Dendritic cell treated with granulocyte-macrophage colony-stimulating factor and Interleukin-4, amounts not matched to agents 40 ng/mL and 50 ng/mL, for 4 days (primary cell): ENCODE data around the gene ATOSA.

ENCODE experiments used
- H3K27ac Mint-ChIP-seq: one replicate; pipeline ENCODE4 v1.8.0; 2022; ENCODE audit warnings: mild to moderate bottlenecking, mixed read lengths
- H3K27me3 Mint-ChIP-seq: one replicate; pipeline ENCODE4 v1.8.0; 2022; ENCODE audit warnings: mild to moderate bottlenecking, mixed read lengths
- H3K36me3 Mint-ChIP-seq: one replicate; pipeline ENCODE4 v1.8.0; 2022; ENCODE audit warnings: low read depth, mixed read lengths
- H3K4me1 Mint-ChIP-seq: one replicate; pipeline ENCODE4 v1.8.0; 2022; ENCODE audit warnings: low read depth, mixed read lengths
- H3K4me3 Mint-ChIP-seq: one replicate; pipeline ENCODE4 v1.8.0; 2022; ENCODE audit warnings: mild to moderate bottlenecking, moderate library complexity, mixed read lengths
- H3K9me3 Mint-ChIP-seq: one replicate; pipeline ENCODE4 v1.8.0; 2022; ENCODE audit warnings: mixed read lengths
- intact Hi-C: fragments of 100-400 bp; cut with micrococcal nuclease; formaldehyde crosslinking; loops from one replicate; pipeline ENCODE4 v1.15.0; 2022

The ATOSA gene

DNA sequence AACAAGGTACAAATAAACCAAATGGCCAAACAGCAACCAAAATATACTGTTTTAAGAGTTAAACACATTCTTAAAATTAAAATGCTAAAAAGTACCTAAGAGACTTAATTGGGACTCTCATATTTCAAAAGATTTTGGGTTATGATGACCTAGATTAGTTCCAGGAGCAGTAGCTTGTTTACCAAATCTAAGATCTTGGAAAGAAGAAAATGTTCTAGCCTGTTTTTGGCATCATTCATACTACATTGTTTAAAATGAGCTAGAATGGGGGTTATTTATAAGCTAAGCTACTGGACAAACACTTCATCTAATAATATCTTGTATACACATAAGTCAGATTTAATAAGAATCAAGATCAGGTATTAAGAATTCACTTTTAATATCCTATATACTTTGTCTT is 22.8 kb downstream of the ATOSA start:
- no peak overlapping the region for H3K27ac Mint-ChIP-seq
- peaks cover 43% of the 10 kb centered on the region for H3K36me3 Mint-ChIP-seq
- H3K27me3 Mint-ChIP-seq: no peaks in the 10 kb centered on the region
- H3K4me3 Mint-ChIP-seq: no peak overlapping the region
- peaks cover 3% of the 10 kb centered on the region for H3K4me1 Mint-ChIP-seq
- intact Hi-C loops: no loop called here
- no peaks in the 10 kb centered on the region for H3K9me3 Mint-ChIP-seq

DNA sequence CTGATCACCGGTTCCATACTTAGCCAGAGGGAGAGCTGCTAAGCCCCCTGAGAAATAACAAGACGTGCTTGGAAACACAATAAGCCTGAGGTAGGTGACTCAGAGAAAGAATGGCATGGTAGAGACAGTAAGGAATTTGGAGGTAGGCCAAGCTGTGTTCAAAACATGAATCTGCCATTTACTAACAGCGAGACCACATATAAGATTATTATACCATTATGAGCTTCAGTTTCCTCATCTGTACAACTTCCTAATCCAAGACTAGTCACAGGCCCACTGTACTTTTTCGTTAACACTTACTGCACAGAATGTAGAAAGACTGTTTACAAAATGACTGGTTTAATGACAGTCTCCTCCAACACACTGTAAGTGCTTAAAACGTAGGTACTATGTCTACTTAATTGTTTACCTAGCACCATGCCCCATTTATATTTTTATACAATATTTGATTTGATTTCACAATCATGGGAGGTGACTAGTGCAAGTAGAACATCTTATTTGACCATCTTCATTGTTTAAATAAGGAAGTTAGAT is 25.7 kb downstream of the ATOSA start:
- Mint-ChIP-seq H3K4me3 (no peak overlapping the region), H3K9me3 (no peaks in the 10 kb centered on the region), H3K27ac (no peak overlapping the region), H3K36me3 (peaks cover 31% of the 10 kb centered on the region), H3K27me3 (no peaks in the 10 kb centered on the region), H3K4me1 (peaks cover 4% of the 10 kb centered on the region)
- intact Hi-C loops: no loop called here

DNA sequence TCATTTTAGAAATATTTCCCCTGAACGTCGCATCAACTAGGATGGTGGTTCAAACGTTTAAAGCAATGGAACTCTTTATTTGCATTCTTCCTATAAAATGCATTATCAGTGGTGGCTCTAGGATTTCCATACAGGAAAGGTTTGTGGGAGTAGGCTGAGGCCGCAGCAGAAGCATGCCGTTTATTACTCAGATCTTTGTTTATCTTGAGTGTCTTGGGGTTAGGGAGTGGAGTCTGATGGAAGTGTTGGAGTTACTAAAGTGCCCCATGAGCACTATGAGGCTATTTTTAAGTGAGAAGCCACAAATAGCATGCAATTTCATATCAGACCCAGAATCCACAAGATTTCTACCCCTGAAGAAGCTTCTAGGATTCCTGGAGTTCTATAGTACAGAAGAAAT is 26.2 kb downstream of the ATOSA start:
- Mint-ChIP-seq H3K9me3 (no peaks in the 10 kb centered on the region), H3K27me3 (no peaks in the 10 kb centered on the region), H3K4me1 (peaks cover 4% of the 10 kb centered on the region), H3K36me3 (peaks cover 26% of the 10 kb centered on the region), H3K4me3 (no peak overlapping the region), H3K27ac (no peak overlapping the region)
- intact Hi-C loops: no loop called here

DNA sequence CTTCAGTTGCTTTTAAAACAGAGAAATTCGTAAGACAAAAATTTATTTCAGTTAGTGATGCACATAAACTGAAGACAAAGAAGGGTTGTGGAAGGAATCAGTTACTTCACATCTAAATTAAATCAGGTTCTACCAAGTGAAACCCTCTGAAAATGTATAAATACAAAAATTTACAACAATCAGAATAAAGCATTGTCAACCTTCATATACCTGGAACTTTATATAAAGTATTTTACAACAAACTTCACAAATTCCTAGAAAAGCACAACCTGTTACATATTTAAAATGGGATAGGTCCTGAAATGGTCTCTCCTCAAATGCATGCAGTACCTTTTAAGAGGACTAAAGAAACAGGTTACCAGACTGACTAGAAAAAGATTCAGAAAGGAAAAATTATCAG is 26.9 kb downstream of the ATOSA start:
- Mint-ChIP-seq H3K27ac (no peak overlapping the region), H3K27me3 (no peaks in the 10 kb centered on the region), H3K36me3 (peaks cover 31% of the 10 kb centered on the region), H3K9me3 (no peaks in the 10 kb centered on the region), H3K4me1 (peaks cover 4% of the 10 kb centered on the region), H3K4me3 (no peak overlapping the region)
- intact Hi-C loops: no loop called here

DNA sequence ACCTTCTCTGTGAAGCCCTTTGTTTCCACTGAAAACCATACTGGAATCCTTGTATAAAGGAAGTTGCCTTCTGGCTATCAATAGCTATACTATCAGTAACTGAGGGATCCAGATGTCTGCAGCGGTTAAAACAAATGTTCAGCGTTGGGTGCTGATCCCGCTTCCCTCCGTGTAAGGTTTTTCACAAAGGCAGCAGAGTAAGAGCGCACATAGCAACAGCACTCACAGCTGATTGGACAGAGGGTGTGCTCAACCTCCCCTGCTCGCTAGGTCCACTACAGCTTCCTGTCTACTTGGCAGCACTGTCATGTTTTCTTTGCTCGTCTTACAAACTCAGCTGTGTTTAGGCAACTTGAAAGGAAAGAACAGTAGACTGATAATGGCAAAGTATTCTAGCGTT is 27.3 kb downstream of the ATOSA start:
- intact Hi-C loops: no loop called here
- Mint-ChIP-seq H3K27me3 (no peaks in the 10 kb centered on the region), H3K4me1 (peaks cover 4% of the 10 kb centered on the region), H3K4me3 (no peak overlapping the region), H3K9me3 (no peaks in the 10 kb centered on the region), H3K27ac (no peak overlapping the region), H3K36me3 (peaks cover 34% of the 10 kb centered on the region)

DNA sequence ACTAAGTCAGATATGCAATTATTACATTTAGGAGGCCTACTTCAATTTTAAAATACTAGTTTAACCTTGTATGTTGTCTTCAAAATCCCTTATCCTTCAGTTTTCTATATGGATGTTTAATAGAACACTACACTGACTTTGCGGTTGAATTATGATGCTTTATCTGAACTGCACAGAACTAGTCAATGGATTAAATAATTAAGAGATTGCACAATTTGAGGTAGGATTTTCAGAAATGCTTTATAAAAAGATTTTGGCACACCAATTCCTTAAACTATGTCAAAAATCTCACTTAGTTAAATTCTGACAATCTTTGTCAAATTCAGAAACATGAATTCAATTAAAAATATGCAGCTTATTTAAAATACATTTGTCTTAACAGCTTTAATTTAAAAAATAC is 28.1 kb downstream of the ATOSA start:
- H3K9me3 Mint-ChIP-seq: no peaks in the 10 kb centered on the region
- no peaks in the 10 kb centered on the region for H3K27me3 Mint-ChIP-seq
- no peak overlapping the region for H3K4me3 Mint-ChIP-seq
- peaks cover 4% of the 10 kb centered on the region for H3K4me1 Mint-ChIP-seq
- no peak overlapping the region for H3K27ac Mint-ChIP-seq
- peaks cover 36% of the 10 kb centered on the region for H3K36me3 Mint-ChIP-seq
- intact Hi-C loops: no loop called here

DNA sequence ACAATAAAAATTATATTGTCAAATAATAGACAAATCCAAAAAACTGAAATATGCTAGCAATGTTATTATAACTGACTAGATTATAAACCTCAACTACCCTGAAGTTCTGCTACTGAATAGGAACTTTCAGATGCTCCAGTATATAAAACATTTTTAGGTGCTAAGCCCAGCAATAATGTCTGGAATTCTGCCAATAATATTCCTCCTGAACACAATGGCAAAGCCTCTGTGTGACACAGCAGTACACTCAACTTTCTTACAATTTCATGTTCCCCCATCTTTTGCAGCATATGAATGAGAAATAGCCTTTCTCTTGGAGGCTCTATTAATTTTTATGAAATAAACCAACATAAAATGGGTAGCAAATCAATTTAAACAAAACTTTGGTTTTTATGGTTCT is 29.5 kb downstream of the ATOSA start:
- H3K27me3 Mint-ChIP-seq: no peaks in the 10 kb centered on the region
- no peak overlapping the region for H3K4me3 Mint-ChIP-seq
- H3K9me3 Mint-ChIP-seq: no peaks in the 10 kb centered on the region
- intact Hi-C loops: no loop called here
- H3K4me1 Mint-ChIP-seq: peaks cover 4% of the 10 kb centered on the region
- no peak overlapping the region for H3K27ac Mint-ChIP-seq
- H3K36me3 Mint-ChIP-seq: peaks cover 30% of the 10 kb centered on the region

DNA sequence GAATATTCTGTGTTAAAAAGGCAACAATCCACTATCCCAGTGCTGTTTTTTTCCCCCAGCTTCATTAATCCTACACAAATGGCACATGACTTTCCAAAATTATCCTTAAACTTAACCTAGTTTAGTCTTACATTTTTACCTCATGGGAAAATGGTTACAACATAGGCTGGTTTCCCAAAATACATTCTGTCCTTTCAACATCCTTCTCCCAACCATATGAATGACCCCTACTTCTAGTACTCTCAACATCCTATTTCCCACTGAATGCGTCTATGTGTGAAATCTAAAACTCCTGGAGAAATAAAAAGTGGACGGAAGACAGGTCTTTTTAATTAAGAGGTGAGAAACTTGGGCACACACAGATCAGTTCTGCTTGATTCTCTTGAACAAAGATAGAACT is 33.3 kb downstream of the ATOSA start:
- H3K27ac Mint-ChIP-seq: no peak overlapping the region

DNA sequence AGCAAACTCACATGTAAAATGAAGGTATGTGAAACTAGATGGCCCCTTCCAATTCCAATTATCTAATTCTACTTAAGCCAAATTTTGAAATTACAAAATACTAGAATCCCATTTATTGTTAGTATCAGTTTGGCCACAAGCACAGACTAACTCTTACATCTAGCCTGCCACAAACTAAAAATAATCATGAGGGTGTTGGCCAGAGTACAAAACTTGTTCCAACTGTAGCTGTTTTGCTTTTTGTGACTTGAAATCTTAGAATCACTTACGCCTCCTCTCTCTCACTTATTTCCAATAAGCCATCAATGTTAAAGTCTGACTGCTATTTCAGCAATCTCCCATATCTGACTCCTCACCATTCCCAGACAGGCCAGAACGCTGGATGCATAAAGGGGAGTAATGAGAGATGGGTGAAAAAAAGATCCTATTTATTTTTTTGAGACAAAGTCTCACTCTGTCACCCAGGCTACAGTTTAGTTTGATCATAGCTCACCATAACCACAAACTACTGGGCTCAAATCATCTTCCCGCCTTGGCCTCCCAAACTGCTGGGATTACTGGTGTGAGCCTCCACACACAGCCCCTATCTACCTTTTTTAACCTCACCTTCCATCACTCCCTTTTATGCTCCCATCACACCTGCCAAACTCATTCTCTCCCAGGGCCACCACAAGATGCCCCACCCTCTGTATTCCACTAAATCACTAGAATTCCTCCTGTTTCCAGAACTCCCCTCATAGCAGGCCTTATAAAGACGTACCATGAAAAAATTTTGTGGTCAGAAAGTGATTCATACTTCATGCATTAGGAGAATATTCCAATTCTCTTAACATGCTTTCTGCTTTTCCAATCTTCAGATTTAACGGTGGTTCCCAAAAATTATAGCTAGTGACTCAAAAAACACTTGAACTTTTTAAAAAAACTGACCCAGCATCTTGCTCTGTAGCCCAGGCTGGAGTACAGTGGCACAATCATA is 36.5 kb downstream of the ATOSA start:
- Mint-ChIP-seq H3K36me3 (peaks cover 33% of the 10 kb centered on the region), H3K27ac (no peak overlapping the region), H3K27me3 (no peaks in the 10 kb centered on the region), H3K4me3 (no peak overlapping the region), H3K9me3 (no peaks in the 10 kb centered on the region), H3K4me1 (no peaks in the 10 kb centered on the region)
- intact Hi-C loops: no loop called here

More for the DNA sequence above, 33.3 kb downstream of the ATOSA start:
- intact Hi-C loops: loop anchor here (1.0 kb wide), 1 partner anchor 23 kb away; no protein-coding TSS in a partner anchor
- Mint-ChIP-seq H3K4me1 (no peaks in the 10 kb centered on the region), H3K27me3 (no peaks in the 10 kb centered on the region), H3K4me3 (no peak overlapping the region), H3K9me3 (no peaks in the 10 kb centered on the region), H3K36me3 (peaks cover 36% of the 10 kb centered on the region)

DNA sequence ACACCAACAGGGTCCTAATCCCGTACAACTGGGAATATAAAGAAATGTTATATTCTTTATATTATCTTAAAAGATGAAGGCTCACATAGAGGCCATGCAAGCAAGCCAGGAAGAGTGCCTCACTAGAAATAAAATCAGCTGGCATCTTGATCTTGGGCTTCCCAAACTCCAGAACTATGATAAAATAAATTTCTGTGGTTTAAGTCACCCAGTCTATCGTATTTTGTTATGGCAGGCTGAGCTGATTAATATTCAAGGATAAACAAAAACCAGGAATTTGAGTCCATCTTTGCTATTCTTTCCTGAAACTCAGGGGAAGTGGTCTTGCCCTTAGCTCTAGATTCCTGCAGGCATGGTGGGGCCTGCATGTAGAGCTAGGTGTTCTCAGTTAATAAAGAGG is 42.7 kb downstream of the ATOSA start:
- H3K4me1 Mint-ChIP-seq: no peaks in the 10 kb centered on the region
- no peaks in the 10 kb centered on the region for H3K9me3 Mint-ChIP-seq
- peaks cover 41% of the 10 kb centered on the region for H3K36me3 Mint-ChIP-seq
- no peaks in the 10 kb centered on the region for H3K27me3 Mint-ChIP-seq
- H3K4me3 Mint-ChIP-seq: no peak overlapping the region
- H3K27ac Mint-ChIP-seq: no peak overlapping the region
- intact Hi-C loops: no loop called here

DNA sequence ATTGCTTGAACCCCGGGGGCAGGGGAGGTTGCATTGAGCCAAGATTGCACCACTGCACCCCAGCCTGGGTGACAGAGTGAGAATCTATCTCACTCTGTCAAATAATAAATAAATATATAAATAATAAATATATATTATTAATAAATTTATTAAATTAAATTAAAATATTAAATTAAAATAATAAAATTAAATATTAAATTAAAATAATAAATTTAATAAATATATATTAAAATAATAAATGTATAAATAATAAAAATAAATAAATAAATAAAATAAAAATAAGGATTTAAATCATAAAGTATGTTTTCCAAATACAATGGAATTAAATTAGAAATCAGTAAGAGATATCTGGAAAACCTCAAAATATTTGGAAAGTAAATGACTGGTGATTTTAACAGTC is 43.3 kb downstream of the ATOSA start:
- no peak overlapping the region for H3K4me3 Mint-ChIP-seq

More for the DNA sequence above, 43.3 kb downstream of the ATOSA start:
- H3K36me3 Mint-ChIP-seq: peaks cover 36% of the 10 kb centered on the region
- H3K4me1 Mint-ChIP-seq: no peaks in the 10 kb centered on the region
- no peak overlapping the region for H3K27ac Mint-ChIP-seq
- H3K27me3 Mint-ChIP-seq: no peaks in the 10 kb centered on the region
- intact Hi-C loops: no loop called here
- H3K9me3 Mint-ChIP-seq: no peaks in the 10 kb centered on the region
